ENCODE measurements around the gene POLL. TPM values are rescaled to one million over a fixed set of nuclear protein-coding genes. Genes with fewer than 3 reads are reported as not detected.

POLL gene
- total and polyA plus RNA-seq, 10 of the 15 experiments (the other 5 are each of a cell fraction or from before 2014, with no cell fraction given), result 1.5 to 25.4 (median 13.8) TPM

DNA sequence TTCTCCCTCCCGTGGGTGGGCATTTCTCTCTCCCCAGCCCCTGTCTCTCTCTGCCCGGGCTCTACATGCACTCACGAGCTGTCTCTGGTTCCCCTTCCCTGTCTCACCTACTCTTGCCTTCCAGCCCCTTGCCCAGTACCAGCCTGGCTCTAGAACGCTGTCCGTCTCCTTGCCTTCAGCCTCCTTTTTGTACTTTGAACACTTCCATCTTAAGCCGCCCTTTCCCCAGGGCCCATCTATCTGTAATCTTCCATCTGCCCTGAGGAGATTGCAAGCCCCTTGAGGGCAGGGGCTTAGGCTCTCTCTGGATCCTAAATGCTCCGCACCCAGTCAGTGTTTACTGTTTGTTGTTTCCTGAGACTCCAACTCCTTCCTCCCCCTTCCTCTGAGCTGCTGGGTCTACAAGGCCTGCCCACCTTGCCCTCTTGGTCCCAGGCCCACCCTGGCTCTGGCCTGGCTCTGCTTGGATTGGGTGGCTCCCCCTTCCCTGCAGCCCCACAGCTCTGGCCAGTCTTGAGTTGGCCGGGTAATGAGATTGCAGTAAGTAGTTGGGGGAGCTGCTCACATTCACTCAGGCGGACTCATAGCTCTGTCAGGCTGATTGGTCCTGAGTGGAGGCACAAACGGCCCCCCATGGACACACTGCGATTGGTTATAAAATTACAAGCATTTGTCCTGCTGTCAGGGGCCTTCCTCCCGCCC is 28.3 kb downstream of the POLL start:
- Histone ChIP-seq H3K79me2 (ENCODE audit: control insufficient read depth, insufficient read depth, low read length) (no peaks in the 10 kb centered on the region), H3K4me3 (no peak overlapping the region), H3K27me3 (replicated peaks in 1 of 2; ENCODE audit: control insufficient read depth in 2 of 2, insufficient read depth in 2 of 2, low read length in 1 of 2) (no peaks in the 10 kb centered on the region), H2AFZ (ENCODE audit: control insufficient read depth, low read depth, low read length) (no peak overlapping the region), H3K9ac (ENCODE audit: control insufficient read depth, insufficient read depth, low read length) (no peak overlapping the region), H3K4me1 (ENCODE audit: control insufficient read depth, insufficient read depth, low read length) (peaks cover 13% of the 10 kb centered on the region), H3K36me3 (ENCODE audit: control insufficient read depth in 2 of 2, insufficient read depth in 2 of 2, low read length in 1 of 2) (peaks cover 0 to 1% of the 10 kb centered on the region in 2 experiments; a peak in 1 of 4 replicates), H4K20me1 (ENCODE audit: control insufficient read depth, insufficient read depth) (no peaks in the 10 kb centered on the region), H3K9me3 (replicated peaks; ENCODE audit: control insufficient read depth, insufficient read depth, low read length) (no peaks in the 10 kb centered on the region), H3K4me2 (ENCODE audit: control insufficient read depth, insufficient read depth) (no peak overlapping the region), H3K27ac (ENCODE audit: control insufficient read depth, insufficient read depth) (no peak overlapping the region)
- intact Hi-C loops (cut with micrococcal nuclease; ENCODE audit: unreplicated experiment) (no loop called here), in situ Hi-C loops (cut with MboI) (no loop called here)
- ChIA-PET SMC1A (ENCODE audit: uncharacterized antibody, unreplicated experiment) (interaction anchor here (0.7 to 1.6 kb wide), 2 partner anchors 10 to 104 kb away, joined by 3 read pairs; no protein-coding TSS in a partner anchor), RAD21 (ENCODE audit: unreplicated experiment) (no interaction called here), POLR2A (no interaction called here), CTCF (interaction anchor here (1.0 to 5.0 kb wide), 4 partner anchors 9 to 271 kb away, joined by 3 to 17 read pairs (median 4); no protein-coding TSS in a partner anchor)
- no peak for ATAC-seq
- no TSS peak for BruUV-seq (replicated peaks)
- TF ChIP-seq ATF7 (IDR thresholded peaks at IDR 0.05; ENCODE audit: low read depth) (no peak), BRCA1 (IDR thresholded peaks at IDR 0.05; ENCODE audit: low read depth, low read length) (no peak), STAT3 (IDR thresholded peaks at IDR 0.05; ENCODE audit: low read depth, low read length) (no peak), ZZZ3 (IDR thresholded peaks at IDR 0.05; ENCODE audit: control insufficient read depth, insufficient read length, low read depth) (no peak), RELA (IDR thresholded peaks at IDR 0.05; ENCODE audit: borderline replicate concordance, partially characterized antibody) (no peak), MTA2 (IDR thresholded peaks at IDR 0.05; ENCODE audit: low read depth) (no peak), LARP7 (IDR thresholded peaks at IDR 0.05) (no peak), RAD51 (IDR thresholded peaks at IDR 0.05) (no peak), POLR2AphosphoS2 (IDR thresholded peaks at IDR 0.05; ENCODE audit: low read depth, low read length) (no peak), BMI1 (IDR thresholded peaks at IDR 0.05; ENCODE audit: borderline replicate concordance) (no peak), NFYA (IDR thresholded peaks at IDR 0.05; ENCODE audit: borderline replicate concordance, low read depth, low read length) (no peak)
- TF ChIP-seq, protein P1, sequence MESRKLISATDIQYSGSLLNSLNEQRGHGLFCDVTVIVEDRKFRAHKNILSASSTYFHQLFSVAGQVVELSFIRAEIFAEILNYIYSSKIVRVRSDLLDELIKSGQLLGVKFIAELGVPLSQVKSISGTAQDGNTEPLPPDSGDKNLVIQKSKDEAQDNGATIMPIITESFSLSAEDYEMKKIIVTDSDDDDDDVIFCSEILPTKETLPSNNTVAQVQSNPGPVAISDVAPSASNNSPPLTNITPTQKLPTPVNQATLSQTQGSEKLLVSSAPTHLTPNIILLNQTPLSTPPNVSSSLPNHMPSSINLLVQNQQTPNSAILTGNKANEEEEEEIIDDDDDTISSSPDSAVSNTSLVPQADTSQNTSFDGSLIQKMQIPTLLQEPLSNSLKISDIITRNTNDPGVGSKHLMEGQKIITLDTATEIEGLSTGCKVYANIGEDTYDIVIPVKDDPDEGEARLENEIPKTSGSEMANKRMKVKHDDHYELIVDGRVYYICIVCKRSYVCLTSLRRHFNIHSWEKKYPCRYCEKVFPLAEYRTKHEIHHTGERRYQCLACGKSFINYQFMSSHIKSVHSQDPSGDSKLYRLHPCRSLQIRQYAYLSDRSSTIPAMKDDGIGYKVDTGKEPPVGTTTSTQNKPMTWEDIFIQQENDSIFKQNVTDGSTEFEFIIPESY (IDR thresholded peaks at IDR 0.05), result no peak
- TF ChIP-seq, protein P2, sequence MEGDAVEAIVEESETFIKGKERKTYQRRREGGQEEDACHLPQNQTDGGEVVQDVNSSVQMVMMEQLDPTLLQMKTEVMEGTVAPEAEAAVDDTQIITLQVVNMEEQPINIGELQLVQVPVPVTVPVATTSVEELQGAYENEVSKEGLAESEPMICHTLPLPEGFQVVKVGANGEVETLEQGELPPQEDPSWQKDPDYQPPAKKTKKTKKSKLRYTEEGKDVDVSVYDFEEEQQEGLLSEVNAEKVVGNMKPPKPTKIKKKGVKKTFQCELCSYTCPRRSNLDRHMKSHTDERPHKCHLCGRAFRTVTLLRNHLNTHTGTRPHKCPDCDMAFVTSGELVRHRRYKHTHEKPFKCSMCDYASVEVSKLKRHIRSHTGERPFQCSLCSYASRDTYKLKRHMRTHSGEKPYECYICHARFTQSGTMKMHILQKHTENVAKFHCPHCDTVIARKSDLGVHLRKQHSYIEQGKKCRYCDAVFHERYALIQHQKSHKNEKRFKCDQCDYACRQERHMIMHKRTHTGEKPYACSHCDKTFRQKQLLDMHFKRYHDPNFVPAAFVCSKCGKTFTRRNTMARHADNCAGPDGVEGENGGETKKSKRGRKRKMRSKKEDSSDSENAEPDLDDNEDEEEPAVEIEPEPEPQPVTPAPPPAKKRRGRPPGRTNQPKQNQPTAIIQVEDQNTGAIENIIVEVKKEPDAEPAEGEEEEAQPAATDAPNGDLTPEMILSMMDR (IDR thresholded peaks at IDR 0.05 in 2 of 3, conservative IDR thresholded peaks at IDR 0.05 in 1 of 3; ENCODE audit: control insufficient read depth in 2 of 3, extremely low read depth in 1 of 3, insufficient read depth in 1 of 3, low read depth in 3 of 3, low read length in 3 of 3), result no peak
- TF ChIP-seq, protein P3, sequence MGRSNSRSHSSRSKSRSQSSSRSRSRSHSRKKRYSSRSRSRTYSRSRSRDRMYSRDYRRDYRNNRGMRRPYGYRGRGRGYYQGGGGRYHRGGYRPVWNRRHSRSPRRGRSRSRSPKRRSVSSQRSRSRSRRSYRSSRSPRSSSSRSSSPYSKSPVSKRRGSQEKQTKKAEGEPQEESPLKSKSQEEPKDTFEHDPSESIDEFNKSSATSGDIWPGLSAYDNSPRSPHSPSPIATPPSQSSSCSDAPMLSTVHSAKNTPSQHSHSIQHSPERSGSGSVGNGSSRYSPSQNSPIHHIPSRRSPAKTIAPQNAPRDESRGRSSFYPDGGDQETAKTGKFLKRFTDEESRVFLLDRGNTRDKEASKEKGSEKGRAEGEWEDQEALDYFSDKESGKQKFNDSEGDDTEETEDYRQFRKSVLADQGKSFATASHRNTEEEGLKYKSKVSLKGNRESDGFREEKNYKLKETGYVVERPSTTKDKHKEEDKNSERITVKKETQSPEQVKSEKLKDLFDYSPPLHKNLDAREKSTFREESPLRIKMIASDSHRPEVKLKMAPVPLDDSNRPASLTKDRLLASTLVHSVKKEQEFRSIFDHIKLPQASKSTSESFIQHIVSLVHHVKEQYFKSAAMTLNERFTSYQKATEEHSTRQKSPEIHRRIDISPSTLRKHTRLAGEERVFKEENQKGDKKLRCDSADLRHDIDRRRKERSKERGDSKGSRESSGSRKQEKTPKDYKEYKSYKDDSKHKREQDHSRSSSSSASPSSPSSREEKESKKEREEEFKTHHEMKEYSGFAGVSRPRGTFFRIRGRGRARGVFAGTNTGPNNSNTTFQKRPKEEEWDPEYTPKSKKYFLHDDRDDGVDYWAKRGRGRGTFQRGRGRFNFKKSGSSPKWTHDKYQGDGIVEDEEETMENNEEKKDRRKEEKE (IDR thresholded peaks at IDR 0.05), result no peak
- 55% methylated on average over 12 of the region's 12 CpGs for WGBS (ENCODE audit: insufficient coverage, insufficient replicate concordance, low lambda C conversion rate, missing lambda C conversion rate)
- no peak for FAIRE-seq
- no peak for DNase-seq (ENCODE audit: low read depth, low spot score)

All from GM12878 (cell line).